IPS-NIHi7 (cell line): Measurements from ENCODE around the gene SEMA5A.

Experiments
- DNase-seq: peaks from one replicate; pipeline ENCODE4 v3.0.0; 2012; ENCODE audit warnings: mixed read lengths; ENCODE audit errors: extremely low spot score

SEMA5A gene

GRCh38 chr5:9059920-9060691 lies 485.8 kb downstream of the SEMA5A start:
- DNase-seq: peak; percentile 28

GRCh38 chr5:9058666-9059065 lies 487.2 kb downstream of the SEMA5A start:
- DNase-seq: no peak

- no peak for DNase-seq
These were observed 487.7 kb downstream of the SEMA5A start for GRCh38 chr5:9058161-9058560.

GRCh38 chr5:9057406-9058000 lies 488.4 kb downstream of the SEMA5A start:
- no peak for DNase-seq

- no peak for DNase-seq
These were observed 489.8 kb downstream of the SEMA5A start for GRCh38 chr5:9056046-9056445.

- DNase-seq: no peak
These were observed 490.9 kb downstream of the SEMA5A start for GRCh38 chr5:9054821-9055589.

- no peak for DNase-seq
These were observed 491.6 kb downstream of the SEMA5A start for GRCh38 chr5:9054322-9054721.

GRCh38 chr5:9052421-9052820 lies 493.5 kb downstream of the SEMA5A start:
- no peak for DNase-seq

- DNase-seq: no peak
These were observed 494.1 kb downstream of the SEMA5A start for GRCh38 chr5:9051779-9052178.

- DNase-seq: no peak
These were observed 497.9 kb downstream of the SEMA5A start for GRCh38 chr5:9047932-9048331.

- peak; percentile 1 for DNase-seq
These were observed 499.0 kb downstream of the SEMA5A start for GRCh38 chr5:9046756-9047481.

- DNase-seq: no peak
These were observed 499.9 kb downstream of the SEMA5A start for GRCh38 chr5:9045946-9046345.

- DNase-seq: no peak
These were observed 503.6 kb downstream of the SEMA5A start for GRCh38 chr5:9042241-9042640.

- no peak for DNase-seq
These were observed 505.4 kb downstream of the SEMA5A start for GRCh38 chr5:9040475-9040874.

GRCh38 chr5:9037048-9037447 lies 508.8 kb downstream of the SEMA5A start:
- DNase-seq: no peak

- no peak for DNase-seq
These were observed 510.5 kb downstream of the SEMA5A start for GRCh38 chr5:9035346-9035745.

- DNase-seq: no peak
These were observed 511.2 kb downstream of the SEMA5A start for GRCh38 chr5:9034649-9035048.

- no peak for DNase-seq
These were observed 512.4 kb downstream of the SEMA5A start for GRCh38 chr5:9033524-9033923.

- no peak for DNase-seq
These were observed 519.9 kb downstream of the SEMA5A start for GRCh38 chr5:9025942-9026341.

- no peak for DNase-seq
These were observed 524.9 kb downstream of the SEMA5A start for GRCh38 chr5:9020996-9021395.

GRCh38 chr5:9015937-9016270 lies 530.0 kb downstream of the SEMA5A start:
- DNase-seq: no peak

- no peak for DNase-seq
These were observed 530.5 kb downstream of the SEMA5A start for GRCh38 chr5:9015260-9015936.
